Gastroesophageal sphincter (tissue), 4 donors: ENCODE measurements around the gene KIFAP3. TPM values are rescaled to one million over a fixed set of nuclear protein-coding genes. Genes with fewer than 3 reads are reported as not detected.
"Not testable (repeated sequence)": the region's sequence is repeated elsewhere in the genome, so short reads cannot be mapped to it uniquely, and the experiment has no call there.

Source experiments
- ATAC-seq: fragments of 150-250 bp; one replicate; pipeline ENCODE4 v1.9.1; 2016; ENCODE audit warnings: mild to moderate bottlenecking, moderate library complexity
- H3K27ac ChIP-seq, 4 donors: fragments of 200-600 bp; sonication (generic) in 3 of 4; 1 replicate in 3 of 4; 2 replicates in 1 of 4; pipeline ENCODE4 v1.5.1; 2016 to 2019
- H3K27me3 ChIP-seq: fragments of 200-600 bp; sonication (generic); one replicate; pipeline ENCODE4 v1.5.1; 2019
- H3K36me3 ChIP-seq, 2 donors: fragments of 200-600 bp; sonication (generic); one replicate each; pipeline ENCODE4 v1.5.1; 2019; ENCODE audit warnings: control low read depth in 1 of 2
- H3K4me1 ChIP-seq, 3 donors: fragments of 200-600 bp; sonication (generic); 1 replicate in 2 of 3; 2 replicates in 1 of 3; pipeline ENCODE4 v1.5.1; 2016 to 2019; ENCODE audit warnings: control low read depth in 2 of 3
- H3K4me3 ChIP-seq, 2 donors: fragments of 200-600 bp; sonication (generic); one replicate each; pipeline ENCODE4 v1.5.1; 2019; ENCODE audit warnings: mild to moderate bottlenecking in 1 of 2, moderate library complexity in 1 of 2
- H3K9me3 ChIP-seq, 3 donors: fragments of 200-600 bp; sonication (generic); one replicate each; pipeline ENCODE4 v1.5.1; 2017 to 2019; ENCODE audit warnings: control low read depth in 2 of 3
- CTCF ChIP-seq, 4 experiments: fragments of 200-600 bp in 2 of 4; fragments of 450-650 bp in 2 of 4; sonication (generic) in 1 of 4; IDR thresholded peaks; one replicate each; pipeline ENCODE4 v1.5.1; 2017 to 2019; ENCODE audit warnings: antibody characterized with exemption in 4 of 4, mild to moderate bottlenecking in 2 of 4, moderate library complexity in 2 of 4
- EP300 ChIP-seq: sonication (generic); formaldehyde crosslinking; IDR thresholded peaks from one replicate; pipeline ENCODE4 v1.6.1; 2017; ENCODE audit warnings: antibody characterized with exemption, mild to moderate bottlenecking
- POLR2A ChIP-seq, 2 donors: fragments of 450-650 bp; IDR thresholded peaks; one replicate each; pipeline ENCODE4 v1.6.1; 2017; ENCODE audit warnings: antibody characterized with exemption in 2 of 2, mild to moderate bottlenecking in 2 of 2, moderate library complexity in 1 of 2
- POLR2AphosphoS5 ChIP-seq: sonication (generic); formaldehyde crosslinking; IDR thresholded peaks from one replicate; pipeline ENCODE4 v1.6.1; 2017; ENCODE audit warnings: antibody characterized with exemption
- whole genome bisulfite sequencing, 2 donors: methylation state at CpG; one replicate each; pipeline ENCODE4 v1.1.5; 2018; ENCODE audit warnings: low coverage in 1 of 2; 5-methylcytosine and 5-hydroxymethylcytosine counted together
- total RNA-seq, 4 donors: library from RNA; depleted of rRNA; stranded (reverse); fragments of >200 nt; gene quantifications; one replicate each; pipeline ENCODE4 v1.1.0, GENCODE V29; 2016

KIFAP3 gene
- total RNA-seq, 4 donors from 2014 or later, result 25.5 to 42.9 (median 36.6) TPM

- ATAC-seq, result no peak
- Histone ChIP-seq H3K36me3 (no peaks in the 10 kb centered on the region), H3K4me3 (no peak overlapping the region), H3K27ac (no peak overlapping the region), H3K9me3 (no peaks in the 10 kb centered on the region), H3K4me1 (peaks cover 0 to 63% (median 0%) of the 10 kb centered on the region in 3 donors), H3K27me3 (no peaks in the 10 kb centered on the region)
- no peak for TF ChIP-seq POLR2AphosphoS5
- TF ChIP-seq CTCF (IDR thresholded peaks at IDR 0.05), result no peak
- no peak for TF ChIP-seq EP300
- TF ChIP-seq POLR2A (IDR thresholded peaks at IDR 0.05), result no peak
- WGBS, 2 donors, result 100% methylated on average over 1 of the region's 1 CpG
Observed at GRCh38 chr1:170071378-170071777, 3.1 kb downstream of the KIFAP3 start.

GRCh38 chr1:170068923-170069322 is 5.6 kb downstream of the KIFAP3 start:
- Histone ChIP-seq H3K36me3 (no peaks in the 10 kb centered on the region), H3K4me3 (no peak overlapping the region), H3K4me1 (peaks cover 0 to 62% (median 0%) of the 10 kb centered on the region in 3 donors), H3K27me3 (no peaks in the 10 kb centered on the region), H3K9me3 (no peaks in the 10 kb centered on the region), H3K27ac (peak overlapping the region in 1 of 4 donors; percentile 15)
- no peak for ATAC-seq
- no peak for TF ChIP-seq EP300
- no peak for TF ChIP-seq POLR2AphosphoS5
- TF ChIP-seq CTCF (IDR thresholded peaks at IDR 0.05), result no peak
- TF ChIP-seq POLR2A (IDR thresholded peaks at IDR 0.05), result no peak

- ATAC-seq, result no peak
- H3K9me3 ChIP-seq, result no peaks in the 10 kb centered on the region
- H3K27me3 ChIP-seq, result no peaks in the 10 kb centered on the region
- H3K4me3 ChIP-seq, result no peak overlapping the region
- 70 to 81% methylated on average over 3 of the region's 3 CpGs for WGBS, 2 donors
- no peaks in the 10 kb centered on the region for H3K36me3 ChIP-seq
- no peak overlapping the region for H3K27ac ChIP-seq
- peaks cover 0 to 50% (median 0%) of the 10 kb centered on the region in 3 donors for H3K4me1 ChIP-seq
- TF ChIP-seq CTCF (IDR thresholded peaks at IDR 0.05) (no peak), EP300 (no peak), POLR2A (IDR thresholded peaks at IDR 0.05) (no peak)
Observed at GRCh38 chr1:170067253-170067819, 7.2 kb downstream of the KIFAP3 start.

- Histone ChIP-seq H3K27ac (no peak overlapping the region), H3K4me1 (peaks cover 0 to 42% (median 0%) of the 10 kb centered on the region in 3 donors), H3K36me3 (no peaks in the 10 kb centered on the region), H3K27me3 (no peaks in the 10 kb centered on the region), H3K9me3 (no peaks in the 10 kb centered on the region), H3K4me3 (no peak overlapping the region)
- no peak for TF ChIP-seq POLR2A (IDR thresholded peaks at IDR 0.05)
- TF ChIP-seq CTCF (IDR thresholded peaks at IDR 0.05), result no peak
- no peak for TF ChIP-seq POLR2AphosphoS5
- no peak for TF ChIP-seq EP300
- 52 to 73% methylated on average over 1 of the region's 1 CpG for WGBS, 2 donors
- ATAC-seq, result no peak
Observed at GRCh38 chr1:170064821-170065220, 9.7 kb downstream of the KIFAP3 start.

- ATAC-seq, result no peak
- H3K27ac ChIP-seq, result no peak overlapping the region
- no peaks in the 10 kb centered on the region for H3K36me3 ChIP-seq
- 88 to 93% methylated on average over 4 to 5 of the region's 5 CpGs for WGBS, 2 donors
- peaks cover 0 to 30% (median 0%) of the 10 kb centered on the region in 3 donors for H3K4me1 ChIP-seq
- no peaks in the 10 kb centered on the region for H3K9me3 ChIP-seq
- TF ChIP-seq CTCF (IDR thresholded peaks at IDR 0.05), result no peak
- no peak overlapping the region for H3K4me3 ChIP-seq
- no peaks in the 10 kb centered on the region for H3K27me3 ChIP-seq
Observed at GRCh38 chr1:170063109-170063826, 11.2 kb downstream of the KIFAP3 start.

- H3K4me1 ChIP-seq, result peaks cover 0 to 17% (median 0%) of the 10 kb centered on the region in 3 donors
- ATAC-seq, H3K9me3 ChIP-seq, H3K27me3 ChIP-seq, H3K4me3 ChIP-seq, H3K36me3 ChIP-seq, H3K27ac ChIP-seq: not testable (repeated sequence)
- 94 to 100% methylated on average over 2 to 4 of the region's 4 CpGs for WGBS, 2 donors
Observed at GRCh38 chr1:170061676-170062075, 12.8 kb downstream of the KIFAP3 start.

- WGBS, 2 donors, result 81 to 90% methylated on average over 3 of the region's 3 CpGs
- not testable (repeated sequence) for ATAC-seq, H3K4me1 ChIP-seq, H3K36me3 ChIP-seq, H3K9me3 ChIP-seq, H3K4me3 ChIP-seq, H3K27me3 ChIP-seq, H3K27ac ChIP-seq
Observed at GRCh38 chr1:170060015-170060520, 14.4 kb downstream of the KIFAP3 start.
